Panc1 (cell line): Measurements from ENCODE around the gene CHRNE. TPM values are rescaled to one million over a fixed set of nuclear protein-coding genes. Genes with fewer than 3 reads are reported as not detected.
"Not testable (repeated sequence)": the region's sequence is repeated elsewhere in the genome, so short reads cannot be mapped to it uniquely, and the experiment has no call there.

Experiments
- ATAC-seq: fragments of 200-7000 bp; cut with Tn5 transposase; 2 replicates; pipeline ENCODE4 v1.9.1; 2020; ENCODE audit warnings: mild to moderate bottlenecking, moderate library complexity
- BruUV-seq: library from RNA; stranded (reverse); fragments of 400-500 nt; replicated peaks from 2 replicates; lab custom pipeline; 2021; lab: Mats Ljungman, UMichigan
- CTCF ChIA-PET: fragments of 300-600 bp; sonication (Branson Sonifier 250); formaldehyde crosslinking; loops from one replicate; lab custom pipeline; 2022; ENCODE audit warnings: antibody characterized with exemption; lab: Charles Lee
- POLR2A ChIA-PET: fragments of 300-600 bp; sonication (Branson Sonifier 250); formaldehyde crosslinking; loops from one replicate; lab custom pipeline; 2022; ENCODE audit warnings: antibody characterized with exemption; lab: Charles Lee
- DNase-seq: peaks from one replicate; pipeline ENCODE4 v3.0.0-alpha.2; 2010; ENCODE audit warnings: low read depth, low spot score
- H3K27ac ChIP-seq: 2 replicates; pipeline ENCODE4 v1.5.1; 2011; ENCODE audit warnings: mild to moderate bottlenecking, low read length, inconsistent platforms
- H3K27me3 ChIP-seq: fragments of 200-500 bp; sonication (Bioruptor generic); 2 replicates; pipeline ENCODE4 v1.6.0; 2014; ENCODE audit warnings: low read length, inconsistent platforms; ENCODE audit not compliant: control insufficient read depth, insufficient read depth
- H3K36me3 ChIP-seq: fragments of 200-500 bp; sonication (Bioruptor generic); 2 replicates; pipeline ENCODE4 v1.5.1; 2014; ENCODE audit warnings: inconsistent platforms, mild to moderate bottlenecking, low read length, moderate library complexity; ENCODE audit not compliant: control insufficient read depth, insufficient read depth
- H3K4me1 ChIP-seq: 2 replicates; pipeline ENCODE4 v1.5.1; 2011; ENCODE audit warnings: inconsistent platforms, mild to moderate bottlenecking, low read length, moderate library complexity; ENCODE audit not compliant: control insufficient read depth, insufficient read depth
- H3K4me3 ChIP-seq, 2 experiments: 2 replicates each; pipeline ENCODE4 v1.5.1; 2011 to 2012; ENCODE audit warnings: low read depth in 2 of 2, low read length in 2 of 2, mild to moderate bottlenecking in 2 of 2, inconsistent platforms in 1 of 2, moderate library complexity in 1 of 2
- H3K9me3 ChIP-seq: fragments of 200-500 bp; sonication (Bioruptor generic); 2 replicates; pipeline ENCODE4 v1.5.1; 2014; ENCODE audit warnings: low read depth, mild to moderate bottlenecking, inconsistent platforms, low read length, moderate library complexity; ENCODE audit not compliant: control insufficient read depth, insufficient read depth
- CTCF ChIP-seq: fragments of 450-650 bp; IDR thresholded peaks from 2 replicates; pipeline ENCODE4 v1.5.1; 2017; ENCODE audit warnings: mild to moderate bottlenecking
- POLR2AphosphoS5 ChIP-seq: IDR thresholded peaks from 2 replicates; pipeline ENCODE4 v1.6.1; 2012; ENCODE audit warnings: mild to moderate bottlenecking, low read depth, low read length, moderate library complexity
- REST ChIP-seq, 2 experiments: IDR thresholded peaks; 2 replicates each; pipeline ENCODE4 v1.6.1; 2011 to 2012; ENCODE audit warnings: low read depth in 2 of 2, control low read depth in 1 of 2, low read length in 1 of 2, mild to moderate bottlenecking in 1 of 2, moderate library complexity in 1 of 2; ENCODE audit not compliant: insufficient read depth in 1 of 2
- SIN3A ChIP-seq: IDR thresholded peaks from 2 replicates; pipeline ENCODE4 v1.6.1; 2012; ENCODE audit warnings: low read depth, mild to moderate bottlenecking, low read length, moderate library complexity, borderline replicate concordance; ENCODE audit not compliant: insufficient read depth
- TCF7L2 ChIP-seq: IDR thresholded peaks from 2 replicates; pipeline ENCODE4 v1.6.1; 2011; ENCODE audit warnings: mild to moderate bottlenecking, low read depth, low read length, inconsistent platforms
- in situ Hi-C: cut with HindIII; loops from 2 replicates; pipeline ENCODE4 v1.10.0; 2016; ENCODE audit warnings: low sequenced_read_pairs, low pct_unique_long_range_greater_than_20kb
- intact Hi-C: fragments of 100-400 bp; cut with micrococcal nuclease; formaldehyde crosslinking; loops from one replicate; pipeline ENCODE4 v1.10.0; 2022; ENCODE audit not compliant: unreplicated experiment
- total RNA-seq: library from RNA; stranded (reverse); gene quantifications from one replicate; pipeline ENCODE4 v1.2.1, GENCODE V29; 2021; ENCODE audit not compliant: unreplicated experiment

CHRNE gene
- total RNA-seq, 1 experiment from 2014 or later, result 0.13 TPM

GRCh38 chr17:4920351-4921048 is 17.6 kb upstream of the CHRNE start:
- in situ Hi-C loops (no loop called here), intact Hi-C loops (no loop called here)
- DNase-seq, result no peak
- no peak for ATAC-seq
- no peaks in the 10 kb centered on the region for H3K4me1 ChIP-seq
- H3K4me3 ChIP-seq, result no peak overlapping the region
- H3K27ac ChIP-seq, result no peak overlapping the region
- no peaks in the 10 kb centered on the region for H3K36me3 ChIP-seq
- TF ChIP-seq CTCF, result no peak
- TF ChIP-seq SIN3A, result no peak
- no peak for TF ChIP-seq REST (IDR thresholded peaks at IDR 0.05; ENCODE audit: insufficient read depth in 1 of 2, low read depth in 2 of 2, low read length in 1 of 2)
- TF ChIP-seq TCF7L2, result no peak
- no peak for TF ChIP-seq POLR2AphosphoS5
- POLR2A ChIA-PET, result no interaction called here
- H3K27me3 ChIP-seq, result no peaks in the 10 kb centered on the region
- H3K9me3 ChIP-seq, result no peaks in the 10 kb centered on the region
- no TSS peak for BruUV-seq
- CTCF ChIA-PET, result interaction anchor here (0.6 kb wide), 1 partner anchor 202 kb away, joined by 3 read pairs; no protein-coding TSS in a partner anchor

GRCh38 chr17:4919511-4920047 is 16.7 kb upstream of the CHRNE start:
- intact Hi-C loops, result no loop called here
- POLR2A ChIA-PET, result interaction anchor here (0.7 kb wide), 1 partner anchor 67 kb away, joined by 8 read pairs; no protein-coding TSS in a partner anchor
- H3K27me3 ChIP-seq, result no peaks in the 10 kb centered on the region
- H3K4me3 ChIP-seq, result no peak overlapping the region
- DNase-seq (no peak), ATAC-seq (no peak)
- H3K9me3 ChIP-seq, result no peaks in the 10 kb centered on the region
- CTCF ChIA-PET, result no interaction called here
- H3K4me1 ChIP-seq, result no peaks in the 10 kb centered on the region
- no peak overlapping the region for H3K27ac ChIP-seq
- TF ChIP-seq TCF7L2 (no peak), POLR2AphosphoS5 (no peak), SIN3A (no peak), CTCF (no peak)
- BruUV-seq, result no TSS peak
- H3K36me3 ChIP-seq, result no peaks in the 10 kb centered on the region
- in situ Hi-C loops, result no loop called here

GRCh38 chr17:4914551-4914950 is 11.7 kb upstream of the CHRNE start:
- H3K4me1 ChIP-seq, H3K36me3 ChIP-seq, DNase-seq, H3K4me3 ChIP-seq, CTCF ChIA-PET, ATAC-seq, H3K9me3 ChIP-seq, H3K27ac ChIP-seq, in situ Hi-C loops, intact Hi-C loops, POLR2A ChIA-PET, BruUV-seq, H3K27me3 ChIP-seq: not testable (repeated sequence)
